HepG2 (cell line): ENCODE results near the gene STYXL2. TPM values are rescaled to one million over a fixed set of nuclear protein-coding genes. Genes with fewer than 3 reads are reported as not detected.

Source experiments
- ATRX ChIP-seq: sonication (generic); formaldehyde crosslinking; IDR thresholded peaks from 2 replicates; pipeline ENCODE4 v1.4.0; 2020; ENCODE audit warnings: missing genetic modification reagents, borderline replicate concordance
- DNMT1 ChIP-seq: sonication (generic); formaldehyde crosslinking; IDR thresholded peaks from 2 replicates; pipeline ENCODE4 v1.5.1; 2020; ENCODE audit warnings: mild to moderate bottlenecking, missing genetic modification reagents
- HDAC2 ChIP-seq: sonication (generic); formaldehyde crosslinking; IDR thresholded peaks from 2 replicates; pipeline ENCODE4 v1.4.0; 2020; ENCODE audit warnings: missing genetic modification reagents
- HMG20B ChIP-seq: conservative IDR thresholded peaks from 2 replicates; pipeline ENCODE4 v1.6.1; 2016; ENCODE audit warnings: missing genetic modification reagents, missing compliant biosample characterization
- NCOA2 ChIP-seq: sonication (generic); formaldehyde crosslinking; IDR thresholded peaks from 2 replicates; pipeline ENCODE4 v1.8.0; 2022; ENCODE audit warnings: inconsistent platforms
- NFE2L1 ChIP-seq: sonication (generic); formaldehyde crosslinking; IDR thresholded peaks from 2 replicates; pipeline ENCODE4 v1.4.0; 2020; ENCODE audit warnings: missing genetic modification reagents, mild to moderate bottlenecking, borderline replicate concordance
- TOPORS ChIP-seq: sonication (generic); formaldehyde crosslinking; IDR thresholded peaks from 2 replicates; pipeline ENCODE4 v1.8.0; 2023; ENCODE audit warnings: mild to moderate bottlenecking, missing genetic modification reagents
- TRIM24 ChIP-seq: sonication (generic); formaldehyde crosslinking; IDR thresholded peaks from 2 replicates; pipeline ENCODE4 v1.8.0; 2022; ENCODE audit warnings: mild to moderate bottlenecking, missing genetic modification reagents
- YY1 ChIP-seq: IDR thresholded peaks from 2 replicates; pipeline ENCODE4 v1.6.1; 2011; ENCODE audit warnings: low read length, low read depth, moderate library complexity, mild to moderate bottlenecking; ENCODE audit not compliant: insufficient read depth, insufficient replicate concordance
- ZNF292 ChIP-seq: sonication (generic); formaldehyde crosslinking; IDR thresholded peaks from 2 replicates; pipeline ENCODE4 v1.8.1; 2022; ENCODE audit warnings: mild to moderate bottlenecking, low read depth, missing genetic modification reagents, borderline replicate concordance
- ZNF44 ChIP-seq: sonication (generic); formaldehyde crosslinking; IDR thresholded peaks from 2 replicates; pipeline ENCODE4 v1.5.1; 2020; ENCODE audit warnings: mild to moderate bottlenecking, missing genetic modification reagents
- ZNF598 ChIP-seq: sonication (generic); formaldehyde crosslinking; IDR thresholded peaks from 2 replicates; pipeline ENCODE4 v1.5.1; 2020; ENCODE audit warnings: mild to moderate bottlenecking, missing genetic modification reagents, borderline replicate concordance
- ZNF687 ChIP-seq: sonication (generic); formaldehyde crosslinking; IDR thresholded peaks from 2 replicates; pipeline ENCODE4 v1.5.1; 2020; ENCODE audit warnings: mild to moderate bottlenecking, missing genetic modification reagents, moderate library complexity
- polyA plus RNA-seq, 8 experiments: library from polyadenylated mRNA; depleted of rRNA in 3 of 8; stranded (reverse) in 7 of 8; unstranded in 1 of 8; fragments of >200 nt; fragmentation: Illumina TruSeq in 4 of 8; extraction: Trizol in 4 of 8; gene quantifications; 2 replicates each; pipeline versions ENCODE4 v1.2.1 to v1.2.3, GENCODE V29; 2011 to 2016; ENCODE audit warnings: low read depth in 4 of 8, missing spikeins in 1 of 8, mixed read lengths in 1 of 8; ENCODE audit not compliant: insufficient read depth in 1 of 8
- total RNA-seq, 5 experiments: library from RNA; depleted of rRNA; stranded (reverse); fragments of >200 nt; fragmentation: Illumina TruSeq; extraction: Trizol; gene quantifications; 2 replicates each; pipeline ENCODE4 v1.2.3, GENCODE V29; 2016; ENCODE audit warnings: low read depth in 1 of 5
- TF ChIP-seq, protein P1 (sequence below): sonication (generic); formaldehyde crosslinking; IDR thresholded peaks from 2 replicates; pipeline ENCODE4 v1.8.0; 2022; ENCODE audit warnings: mild to moderate bottlenecking, missing genetic modification reagents
- TF ChIP-seq, protein P2 (sequence below): IDR thresholded peaks from 2 replicates; pipeline ENCODE4 v1.6.1; 2016; ENCODE audit warnings: low read depth, missing genetic modification reagents, missing compliant biosample characterization
- TF ChIP-seq, protein P3 (sequence below): sonication (generic); IDR thresholded peaks from 2 replicates; pipeline ENCODE4 v1.6.1; 2016; ENCODE audit warnings: low read depth, borderline replicate concordance

STYXL2 gene
- total and polyA plus RNA-seq, 2 of the 13 experiments (the other 11 are each of a cell fraction or from before 2014, with no cell fraction given) = not detected

GRCh38 chr1:167066333-167067122 lies 27.3 kb upstream of the STYXL2 start (continued):
- TF ChIP-seq, protein P1, sequence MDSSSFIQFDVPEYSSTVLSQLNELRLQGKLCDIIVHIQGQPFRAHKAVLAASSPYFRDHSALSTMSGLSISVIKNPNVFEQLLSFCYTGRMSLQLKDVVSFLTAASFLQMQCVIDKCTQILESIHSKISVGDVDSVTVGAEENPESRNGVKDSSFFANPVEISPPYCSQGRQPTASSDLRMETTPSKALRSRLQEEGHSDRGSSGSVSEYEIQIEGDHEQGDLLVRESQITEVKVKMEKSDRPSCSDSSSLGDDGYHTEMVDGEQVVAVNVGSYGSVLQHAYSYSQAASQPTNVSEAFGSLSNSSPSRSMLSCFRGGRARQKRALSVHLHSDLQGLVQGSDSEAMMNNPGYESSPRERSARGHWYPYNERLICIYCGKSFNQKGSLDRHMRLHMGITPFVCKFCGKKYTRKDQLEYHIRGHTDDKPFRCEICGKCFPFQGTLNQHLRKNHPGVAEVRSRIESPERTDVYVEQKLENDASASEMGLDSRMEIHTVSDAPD (CRISPR knock-in tag) = no peak
- TF ChIP-seq, protein P2, sequence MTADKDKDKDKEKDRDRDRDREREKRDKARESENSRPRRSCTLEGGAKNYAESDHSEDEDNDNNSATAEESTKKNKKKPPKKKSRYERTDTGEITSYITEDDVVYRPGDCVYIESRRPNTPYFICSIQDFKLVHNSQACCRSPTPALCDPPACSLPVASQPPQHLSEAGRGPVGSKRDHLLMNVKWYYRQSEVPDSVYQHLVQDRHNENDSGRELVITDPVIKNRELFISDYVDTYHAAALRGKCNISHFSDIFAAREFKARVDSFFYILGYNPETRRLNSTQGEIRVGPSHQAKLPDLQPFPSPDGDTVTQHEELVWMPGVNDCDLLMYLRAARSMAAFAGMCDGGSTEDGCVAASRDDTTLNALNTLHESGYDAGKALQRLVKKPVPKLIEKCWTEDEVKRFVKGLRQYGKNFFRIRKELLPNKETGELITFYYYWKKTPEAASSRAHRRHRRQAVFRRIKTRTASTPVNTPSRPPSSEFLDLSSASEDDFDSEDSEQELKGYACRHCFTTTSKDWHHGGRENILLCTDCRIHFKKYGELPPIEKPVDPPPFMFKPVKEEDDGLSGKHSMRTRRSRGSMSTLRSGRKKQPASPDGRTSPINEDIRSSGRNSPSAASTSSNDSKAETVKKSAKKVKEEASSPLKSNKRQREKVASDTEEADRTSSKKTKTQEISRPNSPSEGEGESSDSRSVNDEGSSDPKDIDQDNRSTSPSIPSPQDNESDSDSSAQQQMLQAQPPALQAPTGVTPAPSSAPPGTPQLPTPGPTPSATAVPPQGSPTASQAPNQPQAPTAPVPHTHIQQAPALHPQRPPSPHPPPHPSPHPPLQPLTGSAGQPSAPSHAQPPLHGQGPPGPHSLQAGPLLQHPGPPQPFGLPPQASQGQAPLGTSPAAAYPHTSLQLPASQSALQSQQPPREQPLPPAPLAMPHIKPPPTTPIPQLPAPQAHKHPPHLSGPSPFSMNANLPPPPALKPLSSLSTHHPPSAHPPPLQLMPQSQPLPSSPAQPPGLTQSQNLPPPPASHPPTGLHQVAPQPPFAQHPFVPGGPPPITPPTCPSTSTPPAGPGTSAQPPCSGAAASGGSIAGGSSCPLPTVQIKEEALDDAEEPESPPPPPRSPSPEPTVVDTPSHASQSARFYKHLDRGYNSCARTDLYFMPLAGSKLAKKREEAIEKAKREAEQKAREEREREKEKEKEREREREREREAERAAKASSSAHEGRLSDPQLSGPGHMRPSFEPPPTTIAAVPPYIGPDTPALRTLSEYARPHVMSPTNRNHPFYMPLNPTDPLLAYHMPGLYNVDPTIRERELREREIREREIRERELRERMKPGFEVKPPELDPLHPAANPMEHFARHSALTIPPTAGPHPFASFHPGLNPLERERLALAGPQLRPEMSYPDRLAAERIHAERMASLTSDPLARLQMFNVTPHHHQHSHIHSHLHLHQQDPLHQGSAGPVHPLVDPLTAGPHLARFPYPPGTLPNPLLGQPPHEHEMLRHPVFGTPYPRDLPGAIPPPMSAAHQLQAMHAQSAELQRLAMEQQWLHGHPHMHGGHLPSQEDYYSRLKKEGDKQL (CRISPR knock-in tag) = no peak
- TF ChIP-seq ATRX (no peak), HDAC2 (no peak), ZNF44 (CRISPR knock-in tag) (no peak), ZNF687 (peak; percentile 62), NFE2L1 (CRISPR knock-in tag) (no peak), TRIM24 (no peak), YY1 (no peak), ZNF598 (CRISPR knock-in tag) (no peak), DNMT1 (CRISPR knock-in tag) (no peak), HMG20B (no peak), TOPORS (no peak), NCOA2 (0 out of 2 replicates have a peak, but pooled peaks have one; percentile 12), ZNF292 (CRISPR knock-in tag) (no peak)
- TF ChIP-seq, protein P3, sequence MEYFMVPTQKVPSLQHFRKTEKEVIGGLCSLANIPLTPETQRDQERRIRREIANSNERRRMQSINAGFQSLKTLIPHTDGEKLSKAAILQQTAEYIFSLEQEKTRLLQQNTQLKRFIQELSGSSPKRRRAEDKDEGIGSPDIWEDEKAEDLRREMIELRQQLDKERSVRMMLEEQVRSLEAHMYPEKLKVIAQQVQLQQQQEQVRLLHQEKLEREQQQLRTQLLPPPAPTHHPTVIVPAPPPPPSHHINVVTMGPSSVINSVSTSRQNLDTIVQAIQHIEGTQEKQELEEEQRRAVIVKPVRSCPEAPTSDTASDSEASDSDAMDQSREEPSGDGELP = no peak
